GM21528 (cell line): Measurements from ENCODE around the gene SLC39A6.
"Not testable (repeated sequence)": the region's sequence is repeated elsewhere in the genome, so short reads cannot be mapped to it uniquely, and the experiment has no call there.

ENCODE experiments used
- ATAC-seq: cut with Tn5 transposase; IDR thresholded peaks from one replicate; pipeline ENCODE4 v1.9.1; 2021; ENCODE audit warnings: mild to moderate bottlenecking, moderate library complexity; ENCODE audit not compliant: unreplicated experiment, low FRiP score

The SLC39A6 gene

GRCh38 chr18:36141576-36141975 lies 12.4 kb upstream of the SLC39A6 start:
- ATAC-seq, result no peak

GRCh38 chr18:36139245-36139644 lies 10.1 kb upstream of the SLC39A6 start:
- ATAC-seq, result no peak

GRCh38 chr18:36135264-36135663 lies 6.1 kb upstream of the SLC39A6 start:
- ATAC-seq, result no peak

DNA sequence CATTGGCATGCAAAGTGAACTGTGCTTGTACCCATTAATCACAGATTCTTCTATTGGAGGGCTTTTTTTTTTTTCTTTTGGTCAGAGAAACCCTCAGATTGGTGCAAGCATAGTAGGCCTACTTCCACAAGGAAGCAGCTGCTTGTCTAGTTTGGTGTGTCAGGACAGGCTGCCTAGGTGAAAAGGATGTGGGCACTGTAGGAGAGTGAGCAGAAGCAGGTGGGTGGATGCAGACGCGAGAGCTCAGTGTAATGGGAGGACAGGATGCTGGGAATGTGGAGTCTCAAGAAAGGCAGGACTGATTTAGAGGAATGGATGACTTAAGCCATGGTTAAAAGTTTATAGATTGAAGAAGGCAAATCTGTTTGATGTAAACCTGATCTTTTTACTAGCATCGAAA lies 3.6 kb upstream of the SLC39A6 start:
- ATAC-seq, result no peak

- no peak for ATAC-seq
Observed at GRCh38 chr18:36131692-36132483, 2.7 kb upstream of the SLC39A6 start.

DNA sequence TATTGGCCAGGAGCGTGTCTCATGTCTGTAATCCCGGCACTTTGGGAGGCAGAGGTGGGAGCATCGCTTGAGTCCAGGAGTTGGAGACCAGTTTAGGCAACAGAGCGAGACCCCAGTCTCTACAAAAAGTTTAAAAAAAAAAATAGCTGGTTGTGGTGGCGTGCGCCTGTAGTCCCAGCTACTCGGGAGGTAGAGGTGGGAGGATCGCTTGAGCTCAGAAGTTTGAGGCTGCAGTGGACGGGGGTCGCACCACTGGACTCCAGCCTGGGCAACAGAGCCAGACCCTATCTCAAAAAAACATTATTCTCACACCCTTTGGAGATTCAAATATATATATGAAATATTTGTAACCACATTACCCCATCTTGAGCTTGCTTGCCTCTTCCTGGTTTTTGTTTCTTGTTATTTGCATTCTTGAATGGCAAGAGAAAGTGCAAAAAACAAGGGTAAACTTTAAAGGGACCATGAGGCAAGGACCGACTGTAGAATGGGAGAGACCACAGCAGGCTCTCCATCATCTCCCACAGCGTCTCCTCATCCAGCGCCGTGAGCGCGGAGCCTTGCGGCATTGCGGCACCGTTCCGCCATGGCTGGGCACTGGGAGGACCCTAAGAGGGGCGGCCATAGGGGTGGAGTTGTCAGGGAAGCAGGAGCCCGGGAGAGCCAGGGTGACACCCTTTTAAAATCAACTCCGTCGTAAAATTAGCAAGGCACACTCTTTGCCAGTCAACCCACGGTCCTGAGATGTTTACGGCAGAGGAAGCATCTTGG lies 1.9 kb upstream of the SLC39A6 start:
- ATAC-seq, result no peak

DNA sequence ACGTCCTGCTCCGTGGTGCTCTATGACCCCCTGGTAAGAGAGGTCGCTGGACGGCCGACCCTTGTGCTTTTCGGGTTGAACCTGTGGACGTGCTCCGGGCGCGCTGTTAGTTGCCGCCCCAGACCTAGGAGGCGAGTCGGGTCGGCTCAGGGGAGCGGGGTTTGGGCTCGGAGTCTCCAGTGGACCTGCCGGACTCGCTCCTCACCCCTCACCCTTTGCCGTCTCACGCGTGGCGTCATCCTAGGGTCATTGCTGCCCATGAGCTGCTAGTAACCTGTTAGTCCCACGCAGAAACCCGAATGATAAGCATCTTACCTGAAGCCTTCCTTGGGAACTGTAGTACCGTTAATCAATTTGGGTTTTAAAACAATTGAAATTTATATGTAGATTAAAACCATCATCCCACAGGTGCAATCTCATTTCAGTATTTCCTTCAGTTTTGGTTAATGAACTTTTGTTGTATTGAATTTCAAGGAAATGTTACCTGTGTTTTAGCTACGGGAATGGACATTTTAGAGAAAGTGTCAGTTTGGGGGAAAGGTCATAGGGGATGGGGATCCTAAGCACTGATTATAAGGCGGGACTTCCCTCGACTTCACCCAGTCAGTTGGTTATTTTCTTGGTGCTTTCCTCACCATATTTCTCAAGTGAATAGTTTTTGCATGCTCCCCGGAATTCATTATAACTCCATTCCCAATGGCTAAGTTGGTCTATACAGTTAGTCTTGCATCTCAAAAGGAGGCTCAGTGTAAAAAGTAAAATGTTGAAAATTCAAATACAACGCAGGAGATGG lies 1.1 kb upstream of the SLC39A6 start:
- ATAC-seq, result peak; percentile 29

DNA sequence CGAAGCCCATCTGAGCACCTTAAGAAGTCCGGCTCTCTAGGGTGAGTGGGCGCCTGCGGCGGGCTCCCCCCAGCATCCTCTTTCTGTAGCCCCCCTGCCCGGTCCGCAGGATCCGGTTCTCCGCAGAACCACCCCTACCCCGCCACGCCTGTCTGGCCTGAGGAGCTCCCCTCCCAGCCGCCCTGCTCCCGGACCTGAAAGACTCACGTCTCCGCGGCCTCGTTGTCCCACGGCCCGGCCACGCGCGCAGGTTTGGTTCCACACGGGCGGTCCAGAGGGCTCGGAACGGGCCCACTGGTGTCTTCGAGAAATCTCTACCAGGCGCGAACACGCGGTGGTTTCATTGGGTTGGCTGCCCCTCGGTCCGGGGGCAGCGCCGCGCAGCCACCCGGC lies 237 bp downstream of the SLC39A6 start:
- peak; percentile 25 for ATAC-seq

- no peak for ATAC-seq
Observed at GRCh38 chr18:36128530-36128870, 640 bp downstream of the SLC39A6 start.

GRCh38 chr18:36127836-36128529 lies 1.2 kb downstream of the SLC39A6 start:
- no peak for ATAC-seq

DNA sequence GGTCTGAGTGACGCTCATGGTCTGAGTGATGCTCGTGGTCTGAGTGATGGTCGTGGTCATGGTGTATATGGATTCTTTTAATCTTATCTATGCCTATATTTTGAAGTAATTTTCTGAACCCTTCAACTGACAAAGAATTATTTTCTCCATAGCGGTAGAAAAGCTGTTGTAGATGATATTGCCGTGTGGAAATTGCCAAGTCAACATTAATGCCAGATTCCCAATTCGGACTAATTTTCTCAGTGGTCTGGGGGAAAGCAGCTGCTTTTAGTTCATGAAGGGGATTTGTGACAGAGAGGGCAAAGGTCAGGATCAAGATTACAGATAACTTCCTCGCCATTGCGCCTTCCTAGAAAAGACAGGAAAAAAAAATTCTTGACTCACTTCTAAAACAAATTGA lies 2.5 kb downstream of the SLC39A6 start:
- ATAC-seq, result no peak

DNA sequence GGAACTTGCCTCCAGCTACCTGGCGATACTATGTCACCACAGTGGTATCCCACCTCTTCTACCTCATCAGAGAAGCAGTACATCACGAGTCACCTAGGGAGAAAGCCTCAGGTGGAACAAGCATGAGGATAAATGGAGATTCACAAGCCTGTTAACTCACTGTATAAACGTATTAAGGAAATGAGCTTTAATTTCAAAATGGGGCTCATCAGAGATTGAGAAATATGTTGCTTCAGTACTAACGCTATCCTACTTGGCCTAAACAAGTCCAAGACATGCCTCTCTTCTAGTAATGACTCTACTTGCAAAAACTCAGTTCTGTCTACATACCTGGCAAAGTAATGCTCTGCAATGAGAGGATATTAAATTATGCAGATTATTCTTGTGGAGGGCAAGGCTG lies 4.3 kb downstream of the SLC39A6 start:
- ATAC-seq, result no peak

- ATAC-seq, result no peak
Observed at GRCh38 chr18:36120297-36120696, 8.8 kb downstream of the SLC39A6 start.

- not testable (repeated sequence) for ATAC-seq
Observed at GRCh38 chr18:36116771-36117170, 12.4 kb downstream of the SLC39A6 start.

DNA sequence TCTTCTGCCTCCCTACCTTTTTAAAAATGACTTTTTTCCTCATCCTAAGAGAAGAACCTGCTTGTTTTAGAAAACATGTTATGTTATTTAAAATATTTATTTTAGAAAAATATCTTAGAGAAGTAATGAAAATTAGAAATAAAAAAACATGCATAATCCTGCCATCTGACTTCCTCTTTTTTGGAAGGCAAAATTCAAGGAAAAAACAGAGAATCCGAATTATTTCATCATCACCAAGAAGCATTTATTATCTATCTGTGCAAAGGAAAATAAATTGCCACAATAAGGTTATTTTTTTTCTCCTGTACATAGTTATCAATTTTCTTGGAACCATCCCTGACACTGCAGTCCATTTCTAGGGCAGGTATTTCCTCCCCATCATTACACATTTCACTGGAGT lies 14.4 kb downstream of the SLC39A6 start:
- ATAC-seq, result no peak

- no peak for ATAC-seq
Observed at GRCh38 chr18:36114251-36114650, 14.9 kb downstream of the SLC39A6 start.

GRCh38 chr18:36112302-36112701 lies 16.8 kb downstream of the SLC39A6 start:
- ATAC-seq, result no peak

DNA sequence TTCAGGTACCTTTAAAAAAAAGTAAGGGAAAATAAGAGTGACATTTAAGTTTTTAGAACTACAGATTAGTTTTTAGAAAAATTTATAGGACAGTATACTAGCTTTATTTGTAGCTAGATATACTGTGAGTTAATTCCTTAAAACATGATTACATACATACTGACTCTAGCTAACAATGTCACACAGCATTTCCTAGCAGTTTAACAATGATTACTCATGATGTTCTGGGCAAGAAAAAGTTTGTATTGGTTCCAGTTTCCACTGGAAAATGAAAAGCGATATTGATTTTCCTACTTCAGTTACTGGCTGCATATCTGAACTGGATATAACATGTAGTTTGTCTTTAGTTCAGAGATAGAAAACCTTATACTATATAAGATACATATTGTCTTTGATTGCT lies 19.4 kb downstream of the SLC39A6 start:
- ATAC-seq, result no peak

DNA sequence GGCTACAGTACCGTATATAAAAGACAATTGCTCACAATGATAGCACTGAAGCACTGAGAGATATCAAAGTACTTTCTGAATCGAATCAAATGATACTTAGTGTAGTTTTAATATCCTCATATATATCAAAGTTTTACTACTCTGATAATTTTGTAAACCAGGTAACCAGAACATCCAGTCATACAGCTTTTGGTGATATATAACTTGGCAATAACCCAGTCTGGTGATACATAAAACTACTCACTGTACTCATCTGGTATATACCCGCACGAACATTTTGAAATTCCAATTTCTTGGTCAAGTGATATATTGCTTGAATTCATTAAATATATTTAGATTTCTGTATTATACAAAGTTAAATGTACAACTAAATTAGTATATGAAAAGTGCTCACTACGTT lies 20.5 kb downstream of the SLC39A6 start:
- ATAC-seq, result no peak

DNA sequence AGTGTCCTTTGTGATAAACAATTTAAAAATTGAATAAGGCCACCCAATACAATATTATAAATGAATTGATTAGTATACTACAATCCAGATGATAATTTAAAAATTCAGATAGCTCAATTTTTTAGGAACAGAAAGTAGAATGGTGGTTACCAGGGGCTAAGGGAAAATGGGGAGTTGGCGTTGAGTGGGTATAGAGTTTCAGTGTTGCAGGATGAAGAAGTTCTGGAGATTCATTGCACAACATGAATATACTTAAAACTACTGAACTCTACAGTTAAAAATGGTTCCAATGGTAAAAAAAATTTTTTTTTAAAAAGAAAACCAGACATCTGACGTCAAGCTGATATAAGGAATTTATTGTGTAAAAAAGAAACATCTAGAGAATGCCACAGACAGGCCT lies 20.9 kb downstream of the SLC39A6 start:
- ATAC-seq, result no peak

DNA sequence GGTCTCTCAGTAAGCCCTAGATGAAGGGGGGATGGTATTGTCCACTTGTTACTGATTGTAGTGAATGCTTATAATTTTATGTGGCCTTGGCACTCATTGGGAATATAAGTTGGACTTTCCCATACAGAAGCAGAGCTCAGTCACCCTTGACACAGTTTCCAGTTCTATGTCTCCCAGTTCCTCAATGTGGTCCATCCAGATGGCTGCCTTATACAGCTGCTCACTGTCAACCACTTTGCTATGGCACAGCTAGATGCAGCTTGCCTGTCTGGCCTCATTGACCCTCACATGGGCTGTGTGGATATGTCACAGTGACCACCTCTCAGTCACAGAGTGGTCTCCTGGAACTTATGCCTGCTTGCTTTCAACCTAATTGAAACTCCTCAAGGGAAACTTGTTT lies 21.7 kb downstream of the SLC39A6 start:
- ATAC-seq, result no peak
